Panc1 (cell line): ENCODE data around the gene GPR89B. TPM values are rescaled to one million over a fixed set of nuclear protein-coding genes. Genes with fewer than 3 reads are reported as not detected.
"Not testable (repeated sequence)": the region's sequence is repeated elsewhere in the genome, so short reads cannot be mapped to it uniquely, and the experiment has no call there.

Experiments used
- ATAC-seq: fragments of 200-7000 bp; cut with Tn5 transposase; 2 replicates; pipeline ENCODE4 v1.9.1; 2020; ENCODE audit warnings: mild to moderate bottlenecking, moderate library complexity
- BruUV-seq: library from RNA; stranded (reverse); fragments of 400-500 nt; replicated peaks from 2 replicates; lab custom pipeline; 2021; lab: Mats Ljungman, UMichigan
- CTCF ChIA-PET: fragments of 300-600 bp; sonication (Branson Sonifier 250); formaldehyde crosslinking; loops from one replicate; lab custom pipeline; 2022; ENCODE audit warnings: antibody characterized with exemption; lab: Charles Lee
- POLR2A ChIA-PET: fragments of 300-600 bp; sonication (Branson Sonifier 250); formaldehyde crosslinking; loops from one replicate; lab custom pipeline; 2022; ENCODE audit warnings: antibody characterized with exemption; lab: Charles Lee
- DNase-seq: peaks from one replicate; pipeline ENCODE4 v3.0.0-alpha.2; 2010; ENCODE audit warnings: low read depth, low spot score
- H3K27ac ChIP-seq: 2 replicates; pipeline ENCODE4 v1.5.1; 2011; ENCODE audit warnings: mild to moderate bottlenecking, low read length, inconsistent platforms
- H3K27me3 ChIP-seq: fragments of 200-500 bp; sonication (Bioruptor generic); 2 replicates; pipeline ENCODE4 v1.6.0; 2014; ENCODE audit warnings: low read length, inconsistent platforms; ENCODE audit not compliant: control insufficient read depth, insufficient read depth
- H3K36me3 ChIP-seq: fragments of 200-500 bp; sonication (Bioruptor generic); 2 replicates; pipeline ENCODE4 v1.5.1; 2014; ENCODE audit warnings: inconsistent platforms, mild to moderate bottlenecking, low read length, moderate library complexity; ENCODE audit not compliant: control insufficient read depth, insufficient read depth
- H3K4me1 ChIP-seq: 2 replicates; pipeline ENCODE4 v1.5.1; 2011; ENCODE audit warnings: inconsistent platforms, mild to moderate bottlenecking, low read length, moderate library complexity; ENCODE audit not compliant: control insufficient read depth, insufficient read depth
- H3K4me3 ChIP-seq, 2 experiments: 2 replicates each; pipeline ENCODE4 v1.5.1; 2011 to 2012; ENCODE audit warnings: low read depth in 2 of 2, low read length in 2 of 2, mild to moderate bottlenecking in 2 of 2, inconsistent platforms in 1 of 2, moderate library complexity in 1 of 2
- H3K9me3 ChIP-seq: fragments of 200-500 bp; sonication (Bioruptor generic); 2 replicates; pipeline ENCODE4 v1.5.1; 2014; ENCODE audit warnings: low read depth, mild to moderate bottlenecking, inconsistent platforms, low read length, moderate library complexity; ENCODE audit not compliant: control insufficient read depth, insufficient read depth
- CTCF ChIP-seq: fragments of 450-650 bp; IDR thresholded peaks from 2 replicates; pipeline ENCODE4 v1.5.1; 2017; ENCODE audit warnings: mild to moderate bottlenecking
- POLR2AphosphoS5 ChIP-seq: IDR thresholded peaks from 2 replicates; pipeline ENCODE4 v1.6.1; 2012; ENCODE audit warnings: mild to moderate bottlenecking, low read depth, low read length, moderate library complexity
- REST ChIP-seq, 2 experiments: IDR thresholded peaks; 2 replicates each; pipeline ENCODE4 v1.6.1; 2011 to 2012; ENCODE audit warnings: low read depth in 2 of 2, control low read depth in 1 of 2, low read length in 1 of 2, mild to moderate bottlenecking in 1 of 2, moderate library complexity in 1 of 2; ENCODE audit not compliant: insufficient read depth in 1 of 2
- SIN3A ChIP-seq: IDR thresholded peaks from 2 replicates; pipeline ENCODE4 v1.6.1; 2012; ENCODE audit warnings: low read depth, mild to moderate bottlenecking, low read length, moderate library complexity, borderline replicate concordance; ENCODE audit not compliant: insufficient read depth
- TCF7L2 ChIP-seq: IDR thresholded peaks from 2 replicates; pipeline ENCODE4 v1.6.1; 2011; ENCODE audit warnings: mild to moderate bottlenecking, low read depth, low read length, inconsistent platforms
- in situ Hi-C: cut with HindIII; loops from 2 replicates; pipeline ENCODE4 v1.10.0; 2016; ENCODE audit warnings: low sequenced_read_pairs, low pct_unique_long_range_greater_than_20kb
- intact Hi-C: fragments of 100-400 bp; cut with micrococcal nuclease; formaldehyde crosslinking; loops from one replicate; pipeline ENCODE4 v1.10.0; 2022; ENCODE audit not compliant: unreplicated experiment
- total RNA-seq: library from RNA; stranded (reverse); gene quantifications from one replicate; pipeline ENCODE4 v1.2.1, GENCODE V29; 2021; ENCODE audit not compliant: unreplicated experiment

Gene GPR89B
- total RNA-seq, 1 experiment from 2014 or later = 12.0 TPM

- CTCF ChIA-PET, ATAC-seq, BruUV-seq, intact Hi-C loops, H3K36me3 ChIP-seq, DNase-seq, H3K27ac ChIP-seq, POLR2A ChIA-PET, H3K4me1 ChIP-seq, H3K9me3 ChIP-seq, H3K4me3 ChIP-seq, in situ Hi-C loops, H3K27me3 ChIP-seq: not testable (repeated sequence)
These were observed 79.5 kb downstream of the GPR89B start for GRCh38 chr1:148007724-148008123.

GRCh38 chr1:148010527-148010926 is 82.3 kb downstream of the GPR89B start:
- CTCF ChIA-PET = no interaction called here
- H3K27ac ChIP-seq = no peak overlapping the region
- no peaks in the 10 kb centered on the region for H3K36me3 ChIP-seq
- DNase-seq (no peak), ATAC-seq (no peak)
- no peaks in the 10 kb centered on the region for H3K27me3 ChIP-seq
- no TSS peak for BruUV-seq
- no peaks in the 10 kb centered on the region for H3K4me1 ChIP-seq
- no peak overlapping the region for H3K4me3 ChIP-seq
- no peaks in the 10 kb centered on the region for H3K9me3 ChIP-seq
- intact Hi-C loops (no loop called here), in situ Hi-C loops (no loop called here)
- POLR2A ChIA-PET = no interaction called here
- TF ChIP-seq POLR2AphosphoS5 (no peak), CTCF (no peak), REST (IDR thresholded peaks at IDR 0.05; ENCODE audit: insufficient read depth in 1 of 2, low read depth in 2 of 2, low read length in 1 of 2) (no peak), SIN3A (no peak), TCF7L2 (no peak)

- H3K4me3 ChIP-seq, H3K4me1 ChIP-seq, intact Hi-C loops, DNase-seq, POLR2A ChIA-PET, CTCF ChIA-PET, H3K9me3 ChIP-seq, H3K27ac ChIP-seq, in situ Hi-C loops, BruUV-seq, H3K27me3 ChIP-seq, H3K36me3 ChIP-seq: not testable (repeated sequence)
- 0 out of 2 replicates have a peak, but pooled peaks have one; percentile 6 for ATAC-seq
These were observed 85.2 kb downstream of the GPR89B start for GRCh38 chr1:148013177-148014144.

GRCh38 chr1:148014289-148015200 is 86.3 kb downstream of the GPR89B start:
- BruUV-seq = not testable (repeated sequence)
- peak; percentile 69 for ATAC-seq

More at GRCh38 chr1:148014289-148015200, 86.3 kb downstream of the GPR89B start:
- peak overlapping the region in 1 of 2 experiments; percentile 20; a peak in 1 of 4 replicates for H3K4me3 ChIP-seq
- CTCF ChIA-PET, in situ Hi-C loops, H3K4me1 ChIP-seq, intact Hi-C loops, H3K36me3 ChIP-seq, H3K27ac ChIP-seq, H3K27me3 ChIP-seq, DNase-seq, H3K9me3 ChIP-seq: not testable (repeated sequence)
- POLR2A ChIA-PET = interaction anchor here (0.7 kb wide), 1 partner anchor 249 kb away, joined by 6 read pairs; no protein-coding TSS in a partner anchor
